ENCODE results near the gene RFC2.
"Not testable (repeated sequence)": the region's sequence is repeated elsewhere in the genome, so short reads cannot be mapped to it uniquely, and the experiment has no call there.

DNA sequence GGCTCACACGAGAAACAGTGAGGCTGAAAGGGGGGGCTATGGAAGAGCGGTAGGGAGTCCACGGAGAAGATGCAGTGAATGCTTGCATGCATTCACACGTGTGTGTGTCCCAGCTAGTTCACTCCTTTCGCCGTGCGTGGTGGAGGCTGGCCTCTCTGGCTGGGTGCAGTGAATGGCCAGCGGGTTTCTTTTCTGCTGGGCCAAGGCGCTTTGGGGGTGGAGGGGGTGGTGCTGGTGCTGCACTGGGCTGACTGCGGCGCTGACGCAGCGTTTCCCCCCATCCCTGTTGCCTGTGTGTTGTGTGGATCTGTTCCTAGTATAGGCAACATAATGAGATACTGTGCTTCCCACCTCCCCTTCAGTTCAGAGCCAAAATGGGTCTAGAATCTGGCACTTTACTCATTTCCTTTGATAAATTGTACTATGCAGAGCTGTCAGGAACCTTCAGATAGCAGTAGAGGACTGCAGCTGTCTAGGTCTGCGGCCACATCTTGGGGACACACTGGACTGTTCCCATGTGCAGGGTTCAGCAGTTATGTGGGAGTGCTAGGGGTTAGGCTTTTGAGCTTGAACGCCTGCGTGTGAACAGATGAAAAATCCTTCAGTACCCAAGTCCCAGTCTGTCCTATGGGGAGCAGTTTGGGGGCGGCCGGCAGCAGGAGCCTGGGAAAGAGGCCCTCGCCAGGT is 58.1 kb downstream of the RFC2 start:
- TF ChIP-seq, protein P1, sequence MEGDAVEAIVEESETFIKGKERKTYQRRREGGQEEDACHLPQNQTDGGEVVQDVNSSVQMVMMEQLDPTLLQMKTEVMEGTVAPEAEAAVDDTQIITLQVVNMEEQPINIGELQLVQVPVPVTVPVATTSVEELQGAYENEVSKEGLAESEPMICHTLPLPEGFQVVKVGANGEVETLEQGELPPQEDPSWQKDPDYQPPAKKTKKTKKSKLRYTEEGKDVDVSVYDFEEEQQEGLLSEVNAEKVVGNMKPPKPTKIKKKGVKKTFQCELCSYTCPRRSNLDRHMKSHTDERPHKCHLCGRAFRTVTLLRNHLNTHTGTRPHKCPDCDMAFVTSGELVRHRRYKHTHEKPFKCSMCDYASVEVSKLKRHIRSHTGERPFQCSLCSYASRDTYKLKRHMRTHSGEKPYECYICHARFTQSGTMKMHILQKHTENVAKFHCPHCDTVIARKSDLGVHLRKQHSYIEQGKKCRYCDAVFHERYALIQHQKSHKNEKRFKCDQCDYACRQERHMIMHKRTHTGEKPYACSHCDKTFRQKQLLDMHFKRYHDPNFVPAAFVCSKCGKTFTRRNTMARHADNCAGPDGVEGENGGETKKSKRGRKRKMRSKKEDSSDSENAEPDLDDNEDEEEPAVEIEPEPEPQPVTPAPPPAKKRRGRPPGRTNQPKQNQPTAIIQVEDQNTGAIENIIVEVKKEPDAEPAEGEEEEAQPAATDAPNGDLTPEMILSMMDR (conservative IDR thresholded peaks at IDR 0.05; ENCODE audit: low read length), result not testable (repeated sequence)
- TF ChIP-seq EZH2phosphoT487 (IDR thresholded peaks at IDR 0.05; ENCODE audit: borderline replicate concordance), result not testable (repeated sequence)

Data from Loucy (cell line).